HG02943 (cell line): ENCODE data around the gene ABHD6.
A peak's percentile ranks its signal among the peaks of the same experiment; 100 is the strongest.
"Not testable (repeated sequence)": the region's sequence is repeated elsewhere in the genome, so short reads cannot be mapped to it uniquely, and the experiment has no call there.

Experiments used
- ATAC-seq: cut with Tn5 transposase; IDR thresholded peaks from one replicate; pipeline ENCODE4 v1.9.1; 2021; ENCODE audit warnings: mild to moderate bottlenecking, low read depth, moderate library complexity; ENCODE audit not compliant: unreplicated experiment

The ABHD6 gene

DNA sequence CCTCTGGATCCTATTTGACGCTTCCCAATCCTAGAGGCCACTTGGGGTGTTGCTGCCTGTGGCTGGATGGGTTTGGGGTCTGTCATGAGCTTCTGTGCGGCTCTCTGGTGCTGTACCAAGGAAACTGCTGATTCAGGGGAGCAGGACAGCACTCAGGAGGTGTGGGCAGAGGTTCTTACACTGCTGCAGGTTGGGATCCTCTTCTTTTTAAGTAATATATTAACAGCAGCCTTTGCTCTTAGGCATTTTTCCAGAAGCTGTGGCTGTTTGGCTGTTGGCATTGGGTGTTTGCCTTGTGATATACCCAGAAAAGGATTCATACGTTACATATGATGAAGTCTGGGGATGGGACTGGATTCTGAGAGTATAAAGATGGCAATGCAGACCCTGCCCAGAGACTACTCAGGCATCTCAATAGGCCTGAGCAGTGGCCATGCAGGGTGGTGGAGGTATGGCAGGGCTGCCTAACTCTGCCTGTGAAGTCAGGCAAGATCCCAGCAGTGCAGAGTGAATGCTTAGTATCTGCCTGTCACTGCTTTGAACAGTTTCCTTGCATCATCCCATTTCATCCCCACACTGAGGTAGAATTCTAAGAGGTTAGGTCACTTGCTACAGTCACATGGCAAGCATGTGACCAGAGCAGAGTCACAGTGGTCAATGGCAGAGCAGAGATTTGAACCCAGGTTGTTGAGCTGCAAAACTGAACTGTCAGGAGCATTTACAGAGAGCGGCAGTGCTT lies 3.9 kb downstream of the ABHD6 start:
- no peak for ATAC-seq

DNA sequence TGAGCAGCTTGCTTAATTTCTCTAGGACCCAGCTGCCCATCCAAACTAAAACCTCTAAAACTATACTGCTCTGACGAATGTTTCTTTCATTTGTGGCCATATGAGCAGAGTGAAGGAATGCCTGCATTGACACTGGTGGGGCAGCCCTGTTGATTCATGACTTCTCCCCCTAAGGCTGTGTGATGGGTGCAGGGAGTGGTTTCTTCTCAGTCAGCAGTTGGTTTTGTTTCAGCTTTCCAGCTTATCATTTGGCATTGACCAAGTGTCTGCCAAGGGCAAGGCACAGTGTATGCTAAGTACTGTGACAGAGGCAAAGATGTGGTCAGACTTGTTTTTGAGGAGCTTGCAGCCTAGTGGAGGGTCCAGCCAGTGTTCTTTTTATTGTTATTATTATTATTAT lies 4.7 kb downstream of the ABHD6 start:
- no peak for ATAC-seq

DNA sequence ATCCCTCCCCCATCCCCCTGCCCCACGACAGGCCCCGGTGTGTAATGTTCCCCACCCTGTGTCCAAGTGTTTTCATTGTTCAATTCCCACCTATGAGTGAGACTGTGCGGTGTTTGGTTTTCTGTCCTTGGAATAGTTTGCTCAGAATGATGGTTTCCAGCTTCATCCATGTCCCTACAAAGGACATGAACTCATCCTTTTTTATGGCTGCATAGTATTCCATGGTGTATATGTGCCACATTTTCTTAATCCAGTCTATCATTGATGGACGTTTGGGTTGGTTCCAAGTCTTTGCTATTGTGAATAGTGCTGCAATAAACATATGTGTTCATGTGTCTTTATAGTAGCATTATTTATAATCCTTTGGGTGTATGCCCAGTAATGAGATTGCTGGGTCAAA lies 5.3 kb downstream of the ABHD6 start:
- ATAC-seq = not testable (repeated sequence)

DNA sequence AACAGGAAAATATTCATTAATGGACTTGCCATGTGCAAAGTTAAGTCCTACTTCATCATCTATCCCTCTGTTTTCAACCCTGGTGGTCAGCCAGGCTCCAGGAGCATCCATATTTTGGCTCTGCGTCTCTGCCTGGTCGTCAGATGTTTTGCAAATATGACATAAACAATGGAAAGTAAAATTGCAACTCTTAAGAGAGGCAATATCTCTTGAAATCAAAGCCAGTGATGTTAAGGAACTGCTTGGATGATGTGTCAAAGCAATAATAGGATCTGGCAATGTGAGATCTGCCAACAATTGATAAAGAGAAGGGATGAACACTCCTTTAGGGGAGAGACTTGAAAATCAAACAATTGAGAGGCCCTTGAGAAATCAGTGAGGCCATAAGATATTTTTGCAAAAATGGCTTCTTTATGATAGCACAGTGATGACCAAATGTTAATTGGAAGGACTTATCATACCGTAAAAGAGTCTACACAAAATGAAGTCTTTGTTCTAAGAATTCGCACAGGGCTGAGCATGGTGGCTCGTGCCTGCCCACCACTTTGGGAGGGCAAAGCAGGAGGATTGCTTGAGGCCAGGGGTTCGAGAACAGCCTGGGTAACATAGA lies 6.5 kb downstream of the ABHD6 start:
- no peak for ATAC-seq

DNA sequence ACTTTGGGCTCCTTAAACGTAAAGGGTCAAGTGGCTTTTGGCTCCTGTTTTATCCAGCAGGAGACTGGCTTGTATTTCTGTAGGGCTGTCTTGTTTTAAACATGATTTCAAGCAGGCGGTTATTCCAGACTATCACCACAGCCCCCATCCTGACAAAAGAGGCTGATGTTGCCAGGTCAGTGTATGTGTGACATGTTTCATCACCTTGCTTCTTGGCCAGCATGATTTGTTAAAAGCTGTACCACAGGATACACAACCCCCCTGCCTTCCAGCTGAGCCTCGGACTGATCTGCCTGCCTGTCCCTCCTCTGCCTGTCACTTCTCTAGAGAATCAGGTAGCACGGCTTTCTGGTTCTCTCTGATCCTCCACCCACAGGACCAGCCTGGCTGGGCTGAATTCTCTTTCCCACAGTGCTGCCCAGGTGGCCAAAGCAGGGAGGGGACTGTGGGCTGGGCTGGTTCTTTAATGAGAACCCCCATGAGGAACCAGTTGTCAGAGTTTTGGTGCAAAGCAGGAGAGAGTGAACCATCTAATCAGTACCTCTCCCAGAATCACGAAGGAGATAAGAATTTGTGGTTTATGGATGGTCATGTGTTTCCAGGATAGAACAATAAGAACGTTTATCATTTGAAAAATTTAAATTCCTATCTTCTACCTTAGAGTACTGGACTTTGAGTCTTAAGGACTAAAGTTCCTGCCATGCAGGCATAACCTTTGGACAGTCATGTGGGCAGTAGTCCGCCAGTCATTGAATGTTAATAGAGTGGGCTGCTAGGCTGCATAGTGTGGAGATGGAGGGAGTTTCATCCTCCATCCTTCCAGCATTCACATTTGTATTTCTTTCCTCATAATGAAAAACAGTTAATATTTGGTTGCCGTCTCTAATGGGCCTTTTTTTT lies 8.8 kb downstream of the ABHD6 start:
- ATAC-seq = no peak

DNA sequence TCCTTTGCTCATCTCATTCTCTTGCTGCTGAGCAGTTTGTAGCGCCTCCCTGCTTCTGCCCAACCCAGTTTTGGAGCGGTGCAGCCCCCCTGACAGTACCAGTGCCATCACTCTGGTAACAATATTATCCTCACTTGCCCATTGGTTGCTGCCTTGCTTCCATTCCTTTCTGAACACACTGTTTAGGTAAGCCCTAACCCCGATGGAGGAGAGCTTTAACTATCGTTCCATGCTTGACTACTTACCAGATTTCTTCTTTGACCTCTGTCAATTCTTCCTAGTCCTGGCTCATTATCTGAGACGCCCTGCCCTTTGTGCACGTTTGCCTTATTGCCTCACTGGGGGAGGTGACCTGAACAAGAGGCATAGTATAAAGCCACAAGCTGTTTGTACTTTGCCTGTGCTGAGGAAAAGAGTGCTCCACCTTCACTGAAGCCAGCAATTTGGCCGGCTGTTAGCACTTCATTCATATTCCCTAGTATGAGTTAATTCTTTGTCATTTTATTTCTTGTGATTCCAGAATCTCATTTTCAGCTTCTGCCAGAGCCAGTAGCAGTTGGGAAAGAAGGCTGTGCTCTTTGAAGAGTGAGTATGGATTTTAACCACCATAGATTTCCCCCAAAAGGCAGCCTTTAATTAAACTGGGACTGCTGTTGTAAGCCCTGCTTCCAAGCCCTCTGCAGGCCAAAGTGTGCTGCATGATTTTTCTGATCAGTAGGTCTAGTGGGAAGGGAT lies 11.9 kb downstream of the ABHD6 start:
- no peak for ATAC-seq

DNA sequence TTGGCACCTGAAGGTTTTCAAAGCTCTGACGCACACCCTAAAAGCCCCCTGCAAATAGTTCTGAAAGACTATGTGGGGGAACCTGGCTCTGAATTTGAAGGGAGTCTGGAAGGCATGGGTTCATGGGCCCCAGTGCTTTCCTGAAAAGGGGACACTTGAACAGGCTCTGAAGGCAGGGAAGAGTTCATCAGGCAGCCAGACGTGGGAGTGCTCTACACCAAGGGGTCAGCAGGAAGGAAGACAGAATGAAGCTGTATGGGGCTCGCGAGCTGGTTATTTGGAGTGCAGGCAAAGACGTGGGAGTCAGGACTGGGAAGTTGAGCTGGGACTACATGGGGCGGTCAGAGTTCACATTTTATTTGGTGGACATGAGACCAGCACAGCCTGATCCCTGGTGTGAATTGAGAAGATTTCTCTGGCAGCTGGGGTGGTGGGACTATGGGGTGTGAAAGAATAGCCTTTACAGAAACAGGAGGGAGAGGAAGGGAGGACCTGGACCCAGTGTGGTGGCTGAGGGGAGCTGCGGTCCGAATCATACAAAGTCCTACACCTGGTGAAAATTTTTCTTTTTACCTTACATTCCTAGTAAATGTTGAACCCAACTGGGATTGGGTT lies 12.6 kb downstream of the ABHD6 start:
- no peak for ATAC-seq

DNA sequence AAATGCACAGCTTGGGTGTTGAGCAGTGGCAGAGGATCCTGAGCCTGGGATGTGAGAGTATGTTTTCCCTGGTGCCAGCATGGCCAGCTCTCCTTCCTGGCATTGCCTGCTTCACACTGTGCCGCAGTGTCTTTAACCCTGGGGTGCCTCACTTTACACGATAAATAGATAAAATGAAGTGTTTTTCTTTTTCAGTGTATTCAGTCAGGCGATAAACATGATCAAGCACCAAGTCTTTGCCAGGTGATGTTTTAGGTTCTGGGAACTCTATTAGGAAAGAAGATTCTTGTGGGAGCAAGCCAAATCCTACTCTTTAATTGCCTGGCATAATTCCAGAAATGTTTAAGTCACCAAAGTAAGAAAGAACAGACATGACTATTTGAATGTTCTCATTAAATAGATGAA lies 14.0 kb downstream of the ABHD6 start:
- no peak for ATAC-seq

DNA sequence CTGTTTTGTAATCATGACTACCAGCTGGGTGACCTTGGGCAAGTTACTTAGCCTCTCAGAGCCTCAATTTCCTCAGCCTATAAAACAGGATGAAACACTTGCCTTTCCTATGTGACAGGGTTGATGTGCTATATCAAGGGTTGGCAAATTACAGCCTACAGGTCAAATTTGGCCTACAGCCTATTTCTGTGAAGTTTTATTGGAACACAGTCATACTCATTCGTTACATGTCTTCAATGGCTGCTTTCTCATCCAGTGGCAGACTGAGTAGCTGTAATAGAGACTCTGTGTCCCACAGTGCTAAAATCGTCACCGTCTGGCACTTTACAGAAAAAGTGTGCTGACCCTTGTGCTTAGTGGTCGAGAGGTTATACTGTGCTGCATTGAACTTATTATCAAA lies 16.6 kb downstream of the ABHD6 start:
- ATAC-seq = no peak

DNA sequence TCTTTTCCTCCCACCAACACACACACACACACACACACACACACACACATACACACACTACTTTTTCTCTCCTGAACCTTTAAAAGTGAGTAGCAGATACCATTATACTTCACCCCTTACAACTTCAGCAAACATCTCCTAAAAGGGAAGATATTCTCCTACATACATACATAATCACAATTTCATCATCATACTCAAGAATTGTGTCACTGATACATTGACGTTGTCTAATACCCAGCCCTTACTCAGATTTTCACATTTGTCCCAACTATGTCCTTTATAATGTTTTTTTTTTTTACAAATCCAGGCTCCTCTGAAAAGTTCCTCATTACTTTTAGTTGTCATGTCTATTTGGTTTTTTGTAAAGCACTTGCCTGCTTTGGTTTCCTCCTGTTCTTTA lies 18.5 kb downstream of the ABHD6 start:
- ATAC-seq = no peak

DNA sequence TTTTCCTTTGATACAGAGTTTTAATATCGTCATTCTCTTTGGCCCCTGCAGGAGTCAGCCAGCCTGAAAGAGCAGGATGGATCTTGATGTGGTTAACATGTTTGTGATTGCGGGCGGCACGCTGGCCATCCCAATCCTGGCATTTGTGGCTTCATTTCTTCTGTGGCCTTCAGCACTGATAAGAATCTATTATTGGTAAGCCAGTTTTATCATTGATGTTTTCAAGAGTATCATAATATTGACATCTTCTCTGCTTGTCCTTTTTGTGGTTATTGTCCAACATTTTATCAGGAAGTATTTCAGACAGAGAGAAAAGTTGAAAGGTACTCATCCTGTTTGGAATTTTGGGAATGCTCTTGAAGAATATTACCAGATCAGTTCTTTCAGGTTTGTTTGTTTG lies 18.9 kb downstream of the ABHD6 start:
- ATAC-seq = no peak

DNA sequence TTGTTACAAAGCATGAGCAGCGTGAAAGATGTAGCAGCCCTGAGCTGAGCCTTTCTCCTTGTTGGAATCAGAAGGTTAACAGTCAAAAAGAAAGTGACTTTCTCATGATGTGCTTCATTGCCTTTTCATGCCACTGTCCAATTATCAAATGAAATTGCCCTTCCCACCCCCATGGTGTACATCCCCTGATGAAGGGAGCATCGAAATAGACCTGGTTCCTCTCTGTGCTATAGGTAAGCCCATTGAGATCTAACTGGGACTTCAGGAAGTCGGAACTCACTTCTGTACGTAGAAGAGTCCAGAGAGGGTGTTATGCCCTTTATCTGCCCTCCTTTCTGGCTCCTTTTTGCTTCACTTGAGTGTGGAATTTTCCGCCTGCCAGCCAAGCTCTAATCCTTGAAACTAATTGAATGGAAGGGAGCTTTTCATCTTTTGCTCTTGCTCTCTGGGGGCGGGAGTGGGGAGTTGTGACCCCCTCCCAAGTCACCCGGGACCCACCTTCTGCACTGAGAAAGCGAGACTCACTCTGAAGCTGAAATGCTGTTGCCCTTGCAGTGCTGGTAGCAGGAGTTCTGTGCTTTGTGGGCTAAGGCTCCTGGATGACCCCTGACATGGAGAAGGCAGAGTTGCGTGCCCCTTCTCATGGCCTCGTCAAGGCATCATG lies 20.9 kb downstream of the ABHD6 start:
- ATAC-seq = no peak

DNA sequence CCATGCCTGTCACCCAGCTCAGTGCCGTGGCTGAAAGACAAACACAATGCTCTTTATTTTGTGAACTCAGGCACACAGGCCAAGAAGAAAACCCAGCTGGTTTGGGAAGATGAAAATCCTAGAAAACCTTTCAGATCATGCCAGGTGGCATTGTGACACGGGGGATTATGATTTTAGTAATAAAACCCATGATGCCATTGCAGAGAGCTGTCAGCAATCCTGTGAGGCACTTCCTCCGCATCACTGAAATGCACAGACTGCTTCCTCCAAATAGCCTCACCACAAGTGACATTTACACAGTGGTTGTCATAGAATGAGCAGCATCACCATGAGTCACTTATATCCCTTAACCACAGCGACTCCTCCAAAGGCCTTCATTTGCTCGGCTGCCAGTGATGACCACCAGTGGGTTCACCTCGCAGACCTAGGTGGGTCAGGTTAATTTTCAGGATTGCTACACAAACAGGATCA lies 22.7 kb downstream of the ABHD6 start:
- ATAC-seq = no peak

DNA sequence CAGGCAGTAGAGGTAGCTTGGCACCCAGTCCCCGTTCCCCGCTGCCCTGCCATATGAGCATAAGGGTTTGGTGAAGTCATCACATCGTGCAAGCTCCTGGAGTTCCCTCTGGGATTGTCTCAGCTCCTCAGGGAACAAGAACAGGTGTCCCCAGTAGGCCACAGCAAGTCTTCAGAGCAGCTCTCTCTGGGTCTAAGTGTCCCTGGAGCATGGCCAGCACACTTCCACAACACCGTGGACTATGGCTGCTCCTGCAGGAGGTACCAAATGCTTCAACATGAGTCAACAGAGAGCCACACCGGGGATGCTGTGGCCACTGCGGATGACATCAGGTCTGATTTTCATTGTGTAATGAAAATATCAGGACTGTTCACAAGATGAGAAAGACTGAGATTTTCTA lies 23.1 kb downstream of the ABHD6 start:
- ATAC-seq = no peak

DNA sequence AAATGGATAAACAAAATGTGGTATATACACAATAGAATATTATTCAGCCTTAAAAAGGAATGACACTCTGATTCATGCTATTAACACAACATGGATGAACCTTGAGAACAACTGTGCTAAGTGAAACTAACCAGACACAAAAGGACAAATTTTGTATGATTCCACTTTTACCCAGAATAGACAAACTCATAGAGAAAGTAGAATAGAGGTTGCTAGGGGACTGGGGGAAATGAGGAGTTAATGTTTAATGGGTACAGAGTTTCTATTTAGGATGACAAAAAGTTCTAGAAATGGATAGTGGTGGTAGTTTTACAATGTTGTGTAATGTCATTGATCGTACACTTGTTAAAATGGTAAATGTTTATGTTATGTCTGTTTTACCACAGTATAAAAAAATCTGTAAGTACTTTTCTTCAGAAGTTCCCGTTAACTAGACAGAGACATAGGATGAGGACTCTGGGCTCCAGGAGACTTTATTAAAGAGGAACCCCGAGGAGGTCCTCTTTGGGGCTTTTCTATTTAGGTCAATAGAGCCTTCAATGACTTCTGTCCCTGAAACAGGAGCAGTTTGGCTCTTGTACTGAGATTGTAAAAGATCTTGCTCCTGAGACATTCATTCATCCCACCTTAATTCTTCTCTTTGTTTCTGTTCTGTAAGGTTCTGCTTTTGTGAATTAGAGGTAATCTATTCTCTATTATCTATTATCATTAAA lies 24.5 kb downstream of the ABHD6 start:
- peak; percentile 68 for ATAC-seq

DNA sequence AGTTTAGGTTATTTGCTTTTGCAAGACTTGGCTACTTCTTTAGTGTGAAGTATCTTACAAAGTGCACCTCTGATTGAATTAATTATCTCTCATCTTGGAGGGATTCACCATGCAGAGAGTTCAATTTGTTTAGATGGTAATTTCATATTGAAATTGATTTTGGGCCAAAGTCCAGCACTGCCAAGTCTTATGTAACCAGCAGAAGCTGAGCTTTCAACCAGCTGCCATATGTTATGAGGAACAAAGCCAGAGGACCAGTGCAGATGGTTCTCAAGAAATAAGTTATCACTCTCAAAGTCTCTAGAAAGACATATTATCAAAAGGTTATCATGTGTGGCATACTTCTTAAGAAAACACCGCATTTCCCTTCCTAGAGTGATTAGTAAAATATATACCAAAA lies 29.0 kb downstream of the ABHD6 start:
- no peak for ATAC-seq

DNA sequence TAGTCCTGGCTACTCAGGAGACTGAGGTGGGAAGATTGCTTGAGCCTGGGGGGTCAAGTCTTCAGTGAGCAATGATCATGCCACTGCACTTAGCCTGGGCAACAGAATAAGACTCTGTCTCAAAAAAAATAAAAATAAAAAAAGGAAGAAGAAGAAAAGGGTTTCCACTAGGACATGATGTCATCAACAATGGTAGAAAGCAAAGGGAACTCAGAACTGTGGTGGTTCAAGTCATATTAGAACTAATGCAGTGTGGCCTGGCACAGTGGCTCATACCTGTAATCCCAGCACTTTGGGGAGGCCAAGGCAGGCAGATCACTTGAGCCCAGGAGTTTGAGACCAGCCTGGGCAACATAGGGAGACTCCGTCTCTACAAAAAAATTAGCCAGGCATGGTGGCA lies 30.0 kb downstream of the ABHD6 start:
- ATAC-seq = not testable (repeated sequence)

DNA sequence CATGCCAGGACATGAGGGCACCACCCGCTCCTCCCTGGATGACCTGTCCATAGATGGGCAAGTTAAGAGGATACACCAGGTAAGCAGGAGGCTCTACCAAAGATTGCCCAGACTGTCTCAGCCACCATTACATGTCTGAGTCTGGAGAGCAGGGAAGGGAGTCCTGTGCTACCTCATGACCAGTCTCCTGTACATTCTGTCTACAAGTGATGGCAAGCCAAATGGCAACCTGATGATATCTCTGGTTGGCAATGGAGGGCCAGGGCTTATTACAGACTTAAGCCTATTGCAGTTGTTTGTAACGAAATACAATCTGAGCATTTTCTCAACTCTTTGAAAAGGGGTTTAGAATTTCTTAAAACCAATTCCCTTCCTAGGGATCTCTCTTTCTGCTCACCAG lies 31.8 kb downstream of the ABHD6 start:
- no peak for ATAC-seq

DNA sequence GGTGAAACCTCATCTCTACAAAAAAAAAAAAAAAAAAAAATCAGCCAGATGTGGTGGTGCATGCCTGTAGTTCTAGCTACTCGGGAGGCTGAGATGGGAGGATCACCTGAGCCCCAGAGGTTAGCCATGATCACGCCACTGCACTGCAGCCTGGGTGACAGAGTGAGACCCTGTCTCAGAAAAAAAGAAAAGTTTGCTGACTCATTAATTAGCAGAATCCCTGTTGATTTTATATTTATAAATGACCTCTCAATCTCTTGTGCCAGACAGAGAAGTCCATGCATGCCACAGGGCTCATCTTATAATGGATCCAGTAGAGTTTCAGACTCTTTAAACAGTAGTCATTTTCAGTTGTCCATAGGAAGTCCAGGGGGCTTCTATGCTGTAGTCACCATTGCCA lies 32.9 kb downstream of the ABHD6 start:
- no peak for ATAC-seq
